Effector CD8-positive, alpha-beta T cell (primary cell): ENCODE results near the gene SLU7.

ENCODE experiments used
- DNase-seq: peaks from one replicate; lab custom pipeline; 2025; lab: John Stamatoyannopoulos, UW

Gene SLU7

DNA sequence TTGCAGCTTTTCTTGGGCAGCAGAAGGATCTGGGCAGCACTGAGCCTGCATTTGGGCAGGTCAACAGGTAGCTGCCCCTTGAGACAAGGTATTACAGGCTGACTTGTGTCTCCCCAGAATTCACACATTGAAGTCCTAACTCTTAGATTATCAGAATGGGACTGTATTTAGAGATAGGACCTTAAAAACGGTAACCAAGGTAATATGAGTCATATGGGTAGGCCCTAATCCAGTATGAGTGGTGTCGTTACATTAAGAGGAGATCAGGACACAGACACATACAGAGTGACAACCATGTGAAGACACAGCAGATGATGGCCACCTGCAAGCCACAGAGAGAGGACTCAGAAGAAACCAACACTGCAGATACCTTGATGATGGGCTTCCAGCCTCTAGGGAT lies 51.6 kb downstream of the SLU7 start:
- DNase-seq: no peak

- DNase-seq: no peak
Measured at GRCh38 chr5:160366230-160366629, 52.7 kb downstream of the SLU7 start.

GRCh38 chr5:160363660-160364395 lies 55.1 kb downstream of the SLU7 start:
- DNase-seq: no peak

DNA sequence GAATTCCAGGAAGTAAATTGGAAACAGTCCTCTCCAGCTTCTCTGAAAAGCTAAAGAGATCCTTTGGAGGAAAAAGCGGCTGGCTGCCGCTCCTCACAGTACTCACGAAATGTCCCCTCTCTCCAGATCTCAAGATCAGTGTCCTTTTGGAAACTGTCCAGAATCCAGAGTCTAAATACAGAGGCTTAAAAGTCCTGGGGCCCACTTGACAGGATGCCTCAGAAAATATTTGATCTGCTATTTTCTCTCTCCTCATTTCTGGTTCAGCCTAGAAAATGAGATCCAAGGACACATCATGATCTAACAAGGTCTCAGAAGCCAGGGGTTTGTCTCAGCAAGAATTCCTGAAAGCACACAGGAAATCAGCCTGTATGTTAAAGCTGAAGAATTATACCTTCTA lies 55.7 kb downstream of the SLU7 start:
- no peak for DNase-seq

DNA sequence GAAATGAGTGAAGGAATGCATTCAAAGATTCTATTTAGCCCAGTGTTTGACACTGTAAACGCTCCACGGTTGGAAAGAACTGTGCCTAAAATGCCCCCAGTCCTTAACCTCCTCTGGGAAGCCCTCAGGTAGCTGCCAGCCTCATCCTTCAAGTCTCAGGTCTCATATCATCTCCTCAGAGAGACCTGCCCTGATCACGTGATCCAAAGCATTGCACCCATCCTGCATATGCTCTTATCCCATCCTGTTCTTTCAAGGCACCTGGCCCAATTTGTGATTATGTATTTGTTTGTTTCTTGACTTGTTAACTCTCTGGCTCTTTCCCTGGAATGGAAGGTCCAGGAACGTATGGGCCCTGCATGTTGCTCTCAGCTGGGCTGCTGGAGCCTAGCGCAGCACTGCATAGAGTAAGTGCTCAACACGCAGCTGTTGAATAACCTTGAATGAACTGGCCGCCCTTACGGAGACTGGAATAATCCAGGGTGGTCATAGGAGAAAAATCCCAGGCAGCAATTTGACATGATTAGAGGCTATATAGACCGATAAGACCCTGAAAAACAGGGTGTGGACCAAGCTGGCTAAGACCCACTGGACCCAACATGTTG lies 57.2 kb downstream of the SLU7 start:
- no peak for DNase-seq

DNA sequence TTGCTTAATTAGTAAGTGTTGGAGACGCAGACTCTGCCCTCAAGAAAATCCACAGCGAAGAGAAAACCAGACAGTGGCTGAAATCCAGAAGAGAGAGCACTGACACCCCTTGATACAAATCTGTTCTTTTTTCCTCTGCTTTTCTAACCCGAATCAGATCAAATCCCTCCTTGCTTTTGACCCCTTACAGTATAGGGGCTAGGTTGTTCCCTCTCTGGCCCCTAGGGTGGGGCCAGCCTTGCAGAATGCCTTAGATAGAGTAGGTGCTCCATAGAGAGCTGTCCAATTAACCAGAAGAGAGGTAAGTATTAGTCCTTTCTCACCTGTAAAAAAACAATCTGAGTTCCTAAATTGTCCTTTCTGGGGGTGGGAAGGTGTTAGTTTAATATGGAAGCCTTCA lies 58.6 kb downstream of the SLU7 start:
- no peak for DNase-seq

DNA sequence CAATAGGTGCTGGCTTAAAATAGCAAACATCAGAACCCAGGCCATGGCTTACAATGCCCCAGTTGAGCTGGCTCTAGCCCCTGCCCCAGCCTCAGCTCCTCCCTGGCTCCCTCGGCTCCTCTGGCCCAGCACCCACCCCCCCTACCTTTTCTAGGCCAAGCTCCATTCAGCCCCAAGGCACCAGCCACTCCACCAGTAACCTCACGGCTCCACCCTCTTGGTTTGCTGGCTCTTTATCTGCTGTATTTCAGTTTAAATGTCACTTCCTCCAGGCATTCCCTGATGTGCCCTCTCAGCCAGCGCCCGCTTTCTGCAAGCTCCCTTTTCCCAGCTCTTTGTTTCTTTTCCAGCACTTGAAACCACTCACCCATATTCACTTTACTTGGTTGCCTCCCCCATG lies 59.1 kb downstream of the SLU7 start:
- no peak for DNase-seq

GRCh38 chr5:160359242-160359641 lies 59.6 kb downstream of the SLU7 start:
- no peak for DNase-seq

DNA sequence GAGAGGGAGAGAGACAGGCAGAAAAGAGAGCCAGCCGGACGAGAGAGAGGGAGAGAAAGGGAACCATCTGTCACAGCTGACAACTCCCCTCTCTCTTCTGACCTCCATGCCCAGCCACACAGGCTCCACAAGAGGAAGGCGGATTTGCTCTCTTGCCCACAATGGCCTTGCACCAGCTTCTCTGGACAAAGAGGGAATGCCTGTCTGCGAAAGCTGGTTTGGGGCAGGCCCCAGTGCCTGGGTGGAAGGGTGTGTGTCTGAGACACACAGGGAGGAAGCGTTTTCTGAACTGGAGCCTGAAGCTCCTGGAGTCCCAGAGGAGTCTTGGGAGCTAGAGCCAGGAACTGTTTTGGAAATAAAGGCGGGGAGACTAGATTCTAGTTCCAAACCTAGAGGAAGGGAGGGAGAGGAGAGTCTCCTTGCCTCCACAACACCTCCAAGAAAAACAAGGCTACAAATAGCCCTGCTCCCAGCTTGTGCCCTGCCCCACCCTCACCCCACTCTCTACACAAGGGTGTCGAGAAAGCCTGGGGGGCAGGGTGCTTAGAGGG lies 60.9 kb downstream of the SLU7 start:
- no peak for DNase-seq

- no peak for DNase-seq
Measured at GRCh38 chr5:160357394-160357793, 61.5 kb downstream of the SLU7 start.

DNA sequence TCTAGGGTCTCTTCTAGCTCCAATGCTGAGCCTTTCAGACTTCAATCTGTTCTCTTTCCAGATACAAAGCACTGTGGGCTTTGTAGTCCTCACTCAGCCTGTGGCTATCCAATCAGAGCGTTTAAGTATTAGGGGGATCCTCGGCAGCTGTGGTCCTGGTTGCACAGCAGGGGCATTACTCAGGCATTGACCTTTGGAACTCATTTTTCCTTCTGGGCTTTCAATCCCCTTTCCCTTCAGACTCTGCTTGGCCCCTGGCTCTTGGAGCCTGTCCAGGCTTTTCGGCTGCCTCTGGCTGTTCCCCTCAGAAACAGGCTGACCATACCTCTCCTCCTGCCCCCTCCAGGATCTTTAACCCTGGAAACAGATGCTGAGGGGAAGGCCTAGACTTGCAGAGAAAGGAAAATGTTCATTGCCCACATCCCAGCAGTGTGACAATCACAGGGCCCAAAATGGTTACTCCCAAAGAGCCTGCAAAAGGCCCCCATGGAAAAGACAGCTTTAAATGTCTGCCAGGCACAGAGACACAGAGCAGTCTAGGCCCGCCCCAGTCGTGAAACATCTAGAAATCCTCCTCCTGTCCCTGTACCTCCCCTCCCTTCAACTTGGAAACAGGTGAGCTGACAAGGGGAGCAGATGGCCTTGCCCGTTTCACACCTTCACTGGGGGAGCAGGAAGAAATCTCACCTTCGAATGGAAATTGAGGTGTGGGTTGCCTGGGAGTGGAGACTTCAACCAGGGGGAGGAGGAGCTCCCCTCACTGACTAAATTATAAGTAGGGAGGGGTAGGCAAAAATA lies 62.1 kb downstream of the SLU7 start:
- no peak for DNase-seq

DNA sequence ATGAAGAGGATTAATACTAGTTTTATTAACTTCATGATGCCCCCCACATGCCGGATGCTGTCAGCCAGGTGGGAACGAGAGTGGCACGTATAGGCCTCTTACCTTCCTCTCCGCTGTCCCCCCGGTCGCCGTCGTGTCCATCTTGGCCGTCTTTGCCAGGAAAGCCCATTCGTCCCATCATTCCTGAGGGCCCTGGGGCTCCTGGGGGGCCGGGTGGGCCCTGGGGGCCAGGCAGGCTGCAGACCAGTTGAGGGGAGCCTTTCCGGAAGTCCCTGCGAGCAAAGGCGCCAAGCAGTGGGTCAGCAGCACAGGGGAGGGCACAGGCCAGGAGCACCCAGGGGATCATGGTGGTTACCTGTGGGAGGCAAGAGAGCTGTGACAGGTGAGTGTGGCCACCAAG lies 64.2 kb downstream of the SLU7 start:
- no peak for DNase-seq

DNA sequence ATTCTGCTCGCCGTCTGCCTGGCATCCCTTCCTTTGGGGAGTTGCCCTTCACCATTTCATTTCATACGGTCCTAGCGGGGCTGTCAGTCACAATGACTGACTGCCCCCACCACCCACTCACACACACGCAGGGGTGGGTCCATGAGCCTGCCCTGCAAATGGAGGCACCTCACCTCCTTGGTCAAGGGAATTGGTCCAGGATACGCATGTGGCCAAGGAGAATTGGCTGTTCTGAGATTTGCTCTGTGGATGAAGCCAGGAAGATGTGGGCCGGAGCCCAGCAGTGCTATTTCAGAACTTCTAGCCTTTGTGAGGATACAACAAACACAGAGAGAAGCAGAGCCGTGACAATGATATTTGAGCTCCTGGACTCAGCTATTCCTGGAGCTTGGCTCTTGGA lies 65.5 kb downstream of the SLU7 start:
- DNase-seq: no peak

DNA sequence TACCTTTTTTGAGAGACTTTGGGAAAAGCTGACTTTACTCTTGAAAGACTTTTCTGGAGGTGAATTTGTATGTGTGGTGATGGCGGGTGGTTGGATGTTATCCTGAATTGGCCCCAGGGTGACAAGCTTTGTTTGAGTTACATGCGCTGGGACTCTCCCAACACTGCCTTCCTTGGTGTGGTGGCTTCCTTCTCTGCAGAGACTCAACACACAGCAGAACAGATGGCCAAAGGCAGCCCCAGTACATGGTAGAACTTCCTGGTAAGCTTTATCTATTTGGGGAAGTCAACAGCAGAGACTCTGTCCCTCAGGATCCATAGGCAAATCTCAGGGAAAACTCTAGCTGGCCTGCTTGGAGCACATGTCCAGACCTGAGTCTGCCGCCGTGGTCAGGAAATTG lies 66.6 kb downstream of the SLU7 start:
- no peak for DNase-seq
